GM23338 (cell line): ENCODE data around the gene LRMDA. TPM values are rescaled to one million over a fixed set of nuclear protein-coding genes. Genes with fewer than 3 reads are reported as not detected.

Source experiments
- ATAC-seq: fragments of 200-7000 bp; cut with Tn5 transposase; 3 replicates; pipeline ENCODE4 v1.9.1; 2020
- DNase-seq: peaks from one replicate; pipeline ENCODE4 v3.0.0-alpha.2; 2015; ENCODE audit warnings: low spot score
- H2AFZ ChIP-seq: fragments of 200-600 bp; sonication (generic); 2 replicates; pipeline ENCODE4 v1.8.0; 2016; ENCODE audit warnings: antibody characterized with exemption, mild to moderate bottlenecking, moderate library complexity
- H3F3A ChIP-seq: fragments of 200-600 bp; sonication (generic); replicated peaks from 2 replicates; pipeline ENCODE4 v1.8.0; 2017; ENCODE audit warnings: antibody characterized with exemption, mixed run types, low read depth
- H3K27ac ChIP-seq: fragments of 200-600 bp; sonication (generic); 2 replicates; pipeline ENCODE4 v1.6.1; 2016; ENCODE audit warnings: low read depth
- H3K27me3 ChIP-seq: fragments of 200-600 bp; sonication (generic); 2 replicates; pipeline ENCODE4 v1.8.0; 2016; ENCODE audit warnings: mild to moderate bottlenecking, mixed run types, moderate library complexity; ENCODE audit not compliant: insufficient read depth
- H3K36me3 ChIP-seq: fragments of 200-600 bp; sonication (generic); 2 replicates; pipeline ENCODE4 v1.8.0; 2016; ENCODE audit warnings: mild to moderate bottlenecking; ENCODE audit not compliant: insufficient read depth
- H3K4me1 ChIP-seq: fragments of 200-600 bp; sonication (generic); 2 replicates; pipeline ENCODE4 v1.8.0; 2016; ENCODE audit warnings: mild to moderate bottlenecking, moderate library complexity; ENCODE audit not compliant: insufficient read depth
- H3K4me2 ChIP-seq: fragments of 200-600 bp; sonication (generic); 2 replicates; pipeline ENCODE4 v1.7.1; 2017; ENCODE audit warnings: mixed run types
- H3K4me3 ChIP-seq: fragments of 200-600 bp; sonication (generic); 2 replicates; pipeline ENCODE4 v1.6.1; 2016; ENCODE audit warnings: mixed run types
- H3K79me2 ChIP-seq: fragments of 200-600 bp; sonication (generic); replicated peaks from 2 replicates; pipeline ENCODE4 v1.8.0; 2017; ENCODE audit warnings: mild to moderate bottlenecking; ENCODE audit not compliant: insufficient read depth
- H3K9me2 ChIP-seq: fragments of 200-600 bp; sonication (generic); 2 replicates; pipeline ENCODE4 v1.8.0; 2017; ENCODE audit not compliant: insufficient read depth
- H4K20me1 ChIP-seq: fragments of 200-600 bp; sonication (generic); replicated peaks from 2 replicates; pipeline ENCODE4 v1.8.0; 2017; ENCODE audit warnings: mild to moderate bottlenecking; ENCODE audit not compliant: insufficient read depth
- H3K27ac Mint-ChIP-seq: 2 replicates; pipeline ENCODE4 v1.8.0; 2020; ENCODE audit warnings: inconsistent platforms, mild to moderate bottlenecking, moderate library complexity, mixed read lengths
- H3K27me3 Mint-ChIP-seq: 3 replicates; pipeline ENCODE4 v1.8.0; 2022; ENCODE audit warnings: low read depth, mild to moderate bottlenecking, moderate library complexity, mixed read lengths, inconsistent platforms; ENCODE audit not compliant: insufficient read depth, poor library complexity
- H3K36me3 Mint-ChIP-seq: 3 replicates; pipeline ENCODE4 v1.8.0; 2021; ENCODE audit warnings: low read depth, mild to moderate bottlenecking, inconsistent platforms, moderate library complexity, mixed read lengths
- H3K4me1 Mint-ChIP-seq: 3 replicates; pipeline ENCODE4 v1.8.0; 2020; ENCODE audit warnings: mild to moderate bottlenecking, inconsistent platforms, mixed read lengths
- H3K4me3 Mint-ChIP-seq: 3 replicates; pipeline ENCODE4 v1.8.0; 2021; ENCODE audit warnings: moderate library complexity, mild to moderate bottlenecking, inconsistent platforms, mixed read lengths
- H3K9me3 Mint-ChIP-seq: 3 replicates; pipeline ENCODE4 v1.8.0; 2020; ENCODE audit warnings: moderate library complexity, mild to moderate bottlenecking, inconsistent platforms, mixed read lengths
- CREB1 ChIP-seq: fragments of 250-450 bp; sonication (Bioruptor Pico); IDR thresholded peaks from 2 replicates; pipeline ENCODE4 v1.5.0; 2020; ENCODE audit warnings: low read depth, mild to moderate bottlenecking, moderate library complexity
- EZH2 ChIP-seq: fragments of 200-600 bp; sonication (generic); IDR thresholded peaks from one replicate; pipeline ENCODE4 v1.8.0; 2017; ENCODE audit warnings: antibody characterized with exemption, mild to moderate bottlenecking, low read depth; ENCODE audit not compliant: unreplicated experiment
- EZH2phosphoT487 ChIP-seq: fragments of 200-600 bp; sonication (generic); IDR thresholded peaks from one replicate; pipeline ENCODE4 v1.8.1; 2018; ENCODE audit warnings: antibody characterized with exemption; ENCODE audit not compliant: unreplicated experiment
- JUNB ChIP-seq: IDR thresholded peaks from one replicate; pipeline ENCODE4 v1.6.1; 2016; ENCODE audit warnings: antibody characterized with exemption; ENCODE audit not compliant: unreplicated experiment
- NANOG ChIP-seq: IDR thresholded peaks from 2 replicates; pipeline ENCODE4 v1.6.1; 2016; ENCODE audit warnings: antibody characterized with exemption, borderline replicate concordance
- POLR2AphosphoS5 ChIP-seq: IDR thresholded peaks from 2 replicates; pipeline ENCODE4 v1.6.1; 2016; ENCODE audit warnings: antibody characterized with exemption, low read depth
- STAT1 ChIP-seq: IDR thresholded peaks from one replicate; pipeline ENCODE4 v1.6.1; 2016; ENCODE audit warnings: antibody characterized with exemption; ENCODE audit not compliant: unreplicated experiment
- ZNF114 ChIP-seq: fragments of 250-450 bp; sonication (Bioruptor Pico); IDR thresholded peaks from 2 replicates; pipeline ENCODE4 v1.5.0; 2020; ENCODE audit warnings: mild to moderate bottlenecking, moderate library complexity
- ZNF331 ChIP-seq: fragments of 250-450 bp; sonication (Bioruptor Pico); IDR thresholded peaks from 2 replicates; pipeline ENCODE4 v1.5.0; 2020; ENCODE audit warnings: low read depth, mild to moderate bottlenecking, moderate library complexity
- polyA plus RNA-seq: library from polyadenylated mRNA; unstranded; fragments of >200 nt; fragmentation: Nextera tagmentation; extraction: Ambion mirVana; gene quantifications from 2 replicates; pipeline ENCODE4 v1.2.1, GENCODE V29; 2016
- total RNA-seq: library from RNA; depleted of rRNA; stranded (reverse); fragments of >200 nt; shearing (Covaris generic); gene quantifications from 2 replicates; pipeline ENCODE4 v1.2.3, GENCODE V29; 2014
- TF ChIP-seq, protein P1 (sequence below), 2 experiments: fragments of 200-600 bp in 1 of 2; sonication (generic) in 1 of 2; conservative IDR thresholded peaks; 2 replicates each; pipeline versions ENCODE4 v1.5.1 to v1.6.1; 2016 to 2017; ENCODE audit warnings: antibody characterized with exemption in 2 of 2, low read depth in 2 of 2, mild to moderate bottlenecking in 2 of 2, moderate library complexity in 1 of 2
- TF ChIP-seq, protein P2 (sequence below): IDR thresholded peaks from one replicate; pipeline ENCODE4 v1.6.1; 2018; ENCODE audit warnings: antibody characterized with exemption; ENCODE audit not compliant: unreplicated experiment
- TF ChIP-seq, protein P3 (sequence below): fragments of 250-450 bp; sonication (Bioruptor Pico); IDR thresholded peaks from 2 replicates; pipeline ENCODE4 v1.5.0; 2020; ENCODE audit warnings: mild to moderate bottlenecking, moderate library complexity
- TF ChIP-seq, protein P4 (sequence below): IDR thresholded peaks from 2 replicates; pipeline ENCODE4 v1.6.1; 2016; ENCODE audit warnings: antibody characterized with exemption

The LRMDA gene
- total and polyA plus RNA-seq, 2 experiments from 2014 or later: 0.90 to 1.8 TPM

DNA sequence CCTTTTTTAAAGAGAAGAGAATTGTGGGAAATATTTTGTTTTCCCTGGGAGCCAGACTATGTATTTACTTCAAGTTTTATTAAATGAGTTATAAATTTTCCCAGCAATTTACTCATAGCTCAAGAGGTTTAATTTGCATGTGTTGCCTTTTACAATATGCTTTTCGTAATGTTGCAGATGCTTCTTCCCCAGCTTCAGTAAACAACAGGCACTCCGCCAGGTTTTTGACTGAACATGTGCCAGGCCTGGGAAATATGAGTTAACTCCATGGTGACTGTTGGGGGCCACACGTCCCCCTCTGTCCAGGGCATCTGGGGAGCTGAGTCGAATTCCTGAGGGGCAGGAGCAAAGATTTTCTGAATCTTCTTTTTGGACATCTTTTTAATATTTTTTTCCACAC lies 545.7 kb downstream of the LRMDA start:
- no peak for ATAC-seq
- no peak overlapping the region for H3K4me3 ChIP-seq
- no peaks in the 10 kb centered on the region for H3F3A ChIP-seq
- Mint-ChIP-seq H3K36me3 (no peaks in the 10 kb centered on the region), H3K9me3 (no peaks in the 10 kb centered on the region), H3K27me3 (no peaks in the 10 kb centered on the region), H3K4me3 (no peak overlapping the region), H3K4me1 (peaks cover 10% of the 10 kb centered on the region; the same call in 2 of the 3 replicates), H3K27ac (no peak overlapping the region)
- H2AFZ ChIP-seq: no peak overlapping the region
- H3K27ac ChIP-seq: no peak overlapping the region
- H3K4me2 ChIP-seq: no peak overlapping the region
- DNase-seq: no peak
- no peaks in the 10 kb centered on the region for H4K20me1 ChIP-seq
- TF ChIP-seq CREB1 (CRISPR knock-in tag) (no peak), EZH2phosphoT487 (no peak), NANOG (no peak), ZNF114 (CRISPR knock-in tag) (no peak), ZNF331 (CRISPR knock-in tag) (no peak), STAT1 (no peak), POLR2AphosphoS5 (no peak), EZH2 (no peak), JUNB (no peak)
- TF ChIP-seq, protein P1, sequence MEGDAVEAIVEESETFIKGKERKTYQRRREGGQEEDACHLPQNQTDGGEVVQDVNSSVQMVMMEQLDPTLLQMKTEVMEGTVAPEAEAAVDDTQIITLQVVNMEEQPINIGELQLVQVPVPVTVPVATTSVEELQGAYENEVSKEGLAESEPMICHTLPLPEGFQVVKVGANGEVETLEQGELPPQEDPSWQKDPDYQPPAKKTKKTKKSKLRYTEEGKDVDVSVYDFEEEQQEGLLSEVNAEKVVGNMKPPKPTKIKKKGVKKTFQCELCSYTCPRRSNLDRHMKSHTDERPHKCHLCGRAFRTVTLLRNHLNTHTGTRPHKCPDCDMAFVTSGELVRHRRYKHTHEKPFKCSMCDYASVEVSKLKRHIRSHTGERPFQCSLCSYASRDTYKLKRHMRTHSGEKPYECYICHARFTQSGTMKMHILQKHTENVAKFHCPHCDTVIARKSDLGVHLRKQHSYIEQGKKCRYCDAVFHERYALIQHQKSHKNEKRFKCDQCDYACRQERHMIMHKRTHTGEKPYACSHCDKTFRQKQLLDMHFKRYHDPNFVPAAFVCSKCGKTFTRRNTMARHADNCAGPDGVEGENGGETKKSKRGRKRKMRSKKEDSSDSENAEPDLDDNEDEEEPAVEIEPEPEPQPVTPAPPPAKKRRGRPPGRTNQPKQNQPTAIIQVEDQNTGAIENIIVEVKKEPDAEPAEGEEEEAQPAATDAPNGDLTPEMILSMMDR (conservative IDR thresholded peaks at IDR 0.05; ENCODE audit: low read depth in 2 of 2): no peak
- TF ChIP-seq, protein P2, sequence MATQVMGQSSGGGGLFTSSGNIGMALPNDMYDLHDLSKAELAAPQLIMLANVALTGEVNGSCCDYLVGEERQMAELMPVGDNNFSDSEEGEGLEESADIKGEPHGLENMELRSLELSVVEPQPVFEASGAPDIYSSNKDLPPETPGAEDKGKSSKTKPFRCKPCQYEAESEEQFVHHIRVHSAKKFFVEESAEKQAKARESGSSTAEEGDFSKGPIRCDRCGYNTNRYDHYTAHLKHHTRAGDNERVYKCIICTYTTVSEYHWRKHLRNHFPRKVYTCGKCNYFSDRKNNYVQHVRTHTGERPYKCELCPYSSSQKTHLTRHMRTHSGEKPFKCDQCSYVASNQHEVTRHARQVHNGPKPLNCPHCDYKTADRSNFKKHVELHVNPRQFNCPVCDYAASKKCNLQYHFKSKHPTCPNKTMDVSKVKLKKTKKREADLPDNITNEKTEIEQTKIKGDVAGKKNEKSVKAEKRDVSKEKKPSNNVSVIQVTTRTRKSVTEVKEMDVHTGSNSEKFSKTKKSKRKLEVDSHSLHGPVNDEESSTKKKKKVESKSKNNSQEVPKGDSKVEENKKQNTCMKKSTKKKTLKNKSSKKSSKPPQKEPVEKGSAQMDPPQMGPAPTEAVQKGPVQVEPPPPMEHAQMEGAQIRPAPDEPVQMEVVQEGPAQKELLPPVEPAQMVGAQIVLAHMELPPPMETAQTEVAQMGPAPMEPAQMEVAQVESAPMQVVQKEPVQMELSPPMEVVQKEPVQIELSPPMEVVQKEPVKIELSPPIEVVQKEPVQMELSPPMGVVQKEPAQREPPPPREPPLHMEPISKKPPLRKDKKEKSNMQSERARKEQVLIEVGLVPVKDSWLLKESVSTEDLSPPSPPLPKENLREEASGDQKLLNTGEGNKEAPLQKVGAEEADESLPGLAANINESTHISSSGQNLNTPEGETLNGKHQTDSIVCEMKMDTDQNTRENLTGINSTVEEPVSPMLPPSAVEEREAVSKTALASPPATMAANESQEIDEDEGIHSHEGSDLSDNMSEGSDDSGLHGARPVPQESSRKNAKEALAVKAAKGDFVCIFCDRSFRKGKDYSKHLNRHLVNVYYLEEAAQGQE: no peak
- TF ChIP-seq, protein P3, sequence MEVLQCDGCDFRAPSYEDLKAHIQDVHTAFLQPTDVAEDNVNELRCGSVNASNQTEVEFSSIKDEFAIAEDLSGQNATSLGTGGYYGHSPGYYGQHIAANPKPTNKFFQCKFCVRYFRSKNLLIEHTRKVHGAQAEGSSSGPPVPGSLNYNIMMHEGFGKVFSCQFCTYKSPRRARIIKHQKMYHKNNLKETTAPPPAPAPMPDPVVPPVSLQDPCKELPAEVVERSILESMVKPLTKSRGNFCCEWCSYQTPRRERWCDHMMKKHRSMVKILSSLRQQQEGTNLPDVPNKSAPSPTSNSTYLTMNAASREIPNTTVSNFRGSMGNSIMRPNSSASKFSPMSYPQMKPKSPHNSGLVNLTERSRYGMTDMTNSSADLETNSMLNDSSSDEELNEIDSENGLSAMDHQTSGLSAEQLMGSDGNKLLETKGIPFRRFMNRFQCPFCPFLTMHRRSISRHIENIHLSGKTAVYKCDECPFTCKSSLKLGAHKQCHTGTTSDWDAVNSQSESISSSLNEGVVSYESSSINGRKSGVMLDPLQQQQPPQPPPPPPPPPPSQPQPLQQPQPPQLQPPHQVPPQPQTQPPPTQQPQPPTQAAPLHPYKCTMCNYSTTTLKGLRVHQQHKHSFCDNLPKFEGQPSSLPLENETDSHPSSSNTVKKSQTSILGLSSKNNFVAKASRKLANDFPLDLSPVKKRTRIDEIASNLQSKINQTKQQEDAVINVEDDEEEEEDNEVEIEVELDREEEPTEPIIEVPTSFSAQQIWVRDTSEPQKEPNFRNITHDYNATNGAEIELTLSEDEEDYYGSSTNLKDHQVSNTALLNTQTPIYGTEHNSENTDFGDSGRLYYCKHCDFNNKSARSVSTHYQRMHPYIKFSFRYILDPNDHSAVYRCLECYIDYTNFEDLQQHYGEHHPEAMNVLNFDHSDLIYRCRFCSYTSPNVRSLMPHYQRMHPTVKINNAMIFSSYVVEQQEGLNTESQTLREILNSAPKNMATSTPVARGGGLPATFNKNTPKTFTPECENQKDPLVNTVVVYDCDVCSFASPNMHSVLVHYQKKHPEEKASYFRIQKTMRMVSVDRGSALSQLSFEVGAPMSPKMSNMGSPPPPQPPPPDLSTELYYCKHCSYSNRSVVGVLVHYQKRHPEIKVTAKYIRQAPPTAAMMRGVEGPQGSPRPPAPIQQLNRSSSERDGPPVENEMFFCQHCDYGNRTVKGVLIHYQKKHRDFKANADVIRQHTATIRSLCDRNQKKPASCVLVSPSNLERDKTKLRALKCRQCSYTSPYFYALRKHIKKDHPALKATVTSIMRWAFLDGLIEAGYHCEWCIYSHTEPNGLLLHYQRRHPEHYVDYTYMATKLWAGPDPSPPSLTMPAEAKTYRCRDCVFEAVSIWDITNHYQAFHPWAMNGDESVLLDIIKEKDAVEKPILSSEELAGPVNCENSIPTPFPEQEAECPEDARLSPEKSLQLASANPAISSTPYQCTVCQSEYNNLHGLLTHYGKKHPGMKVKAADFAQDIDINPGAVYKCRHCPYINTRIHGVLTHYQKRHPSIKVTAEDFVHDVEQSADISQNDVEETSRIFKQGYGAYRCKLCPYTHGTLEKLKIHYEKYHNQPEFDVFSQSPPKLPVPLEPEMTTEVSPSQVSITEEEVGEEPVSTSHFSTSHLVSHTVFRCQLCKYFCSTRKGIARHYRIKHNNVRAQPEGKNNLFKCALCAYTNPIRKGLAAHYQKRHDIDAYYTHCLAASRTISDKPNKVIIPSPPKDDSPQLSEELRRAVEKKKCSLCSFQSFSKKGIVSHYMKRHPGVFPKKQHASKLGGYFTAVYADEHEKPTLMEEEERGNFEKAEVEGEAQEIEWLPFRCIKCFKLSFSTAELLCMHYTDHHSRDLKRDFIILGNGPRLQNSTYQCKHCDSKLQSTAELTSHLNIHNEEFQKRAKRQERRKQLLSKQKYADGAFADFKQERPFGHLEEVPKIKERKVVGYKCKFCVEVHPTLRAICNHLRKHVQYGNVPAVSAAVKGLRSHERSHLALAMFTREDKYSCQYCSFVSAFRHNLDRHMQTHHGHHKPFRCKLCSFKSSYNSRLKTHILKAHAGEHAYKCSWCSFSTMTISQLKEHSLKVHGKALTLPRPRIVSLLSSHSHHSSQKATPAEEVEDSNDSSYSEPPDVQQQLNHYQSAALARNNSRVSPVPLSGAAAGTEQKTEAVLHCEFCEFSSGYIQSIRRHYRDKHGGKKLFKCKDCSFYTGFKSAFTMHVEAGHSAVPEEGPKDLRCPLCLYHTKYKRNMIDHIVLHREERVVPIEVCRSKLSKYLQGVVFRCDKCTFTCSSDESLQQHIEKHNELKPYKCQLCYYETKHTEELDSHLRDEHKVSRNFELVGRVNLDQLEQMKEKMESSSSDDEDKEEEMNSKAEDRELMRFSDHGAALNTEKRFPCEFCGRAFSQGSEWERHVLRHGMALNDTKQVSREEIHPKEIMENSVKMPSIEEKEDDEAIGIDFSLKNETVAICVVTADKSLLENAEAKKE (CRISPR knock-in tag): no peak
- TF ChIP-seq, protein P4, sequence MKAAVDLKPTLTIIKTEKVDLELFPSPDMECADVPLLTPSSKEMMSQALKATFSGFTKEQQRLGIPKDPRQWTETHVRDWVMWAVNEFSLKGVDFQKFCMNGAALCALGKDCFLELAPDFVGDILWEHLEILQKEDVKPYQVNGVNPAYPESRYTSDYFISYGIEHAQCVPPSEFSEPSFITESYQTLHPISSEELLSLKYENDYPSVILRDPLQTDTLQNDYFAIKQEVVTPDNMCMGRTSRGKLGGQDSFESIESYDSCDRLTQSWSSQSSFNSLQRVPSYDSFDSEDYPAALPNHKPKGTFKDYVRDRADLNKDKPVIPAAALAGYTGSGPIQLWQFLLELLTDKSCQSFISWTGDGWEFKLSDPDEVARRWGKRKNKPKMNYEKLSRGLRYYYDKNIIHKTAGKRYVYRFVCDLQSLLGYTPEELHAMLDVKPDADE: no peak
- H3K4me1 ChIP-seq: no peaks in the 10 kb centered on the region
- H3K79me2 ChIP-seq: no peaks in the 10 kb centered on the region
- no peaks in the 10 kb centered on the region for H3K27me3 ChIP-seq
- no peaks in the 10 kb centered on the region for H3K36me3 ChIP-seq
- peaks cover 8% of the 10 kb centered on the region; the same call in 1 of the 2 replicates for H3K9me2 ChIP-seq
